MM.1S (cell line): Measurements from ENCODE around the gene GNAS.

Source experiments
- CTCF ChIP-seq: fragments of 300-600 bp; sonication (generic); IDR thresholded peaks from 2 replicates; pipeline ENCODE4 v1.5.1; 2016; ENCODE audit warnings: antibody characterized with exemption, low read length, mixed read lengths
- EZH2 ChIP-seq: fragments of 300-600 bp; sonication (generic); optimal IDR thresholded peaks from 2 replicates; pipeline ENCODE3; 2017; ENCODE audit warnings: low read depth, mild to moderate bottlenecking, antibody characterized with exemption, low read length, mixed read lengths

- TF ChIP-seq EZH2, result no peak
- no peak for TF ChIP-seq CTCF
Measured at GRCh38 chr20:58869662-58870227, 17.2 kb downstream of the GNAS start.
